Neuron (in vitro differentiated cells): Measurements from ENCODE around the gene HRAS.

ENCODE experiments used
- H2AFZ ChIP-seq: one replicate; pipeline ENCODE4 v1.6.1; 2013; ENCODE audit warnings: low read depth, mild to moderate bottlenecking, inconsistent platforms, low read length, moderate library complexity
- H3K27me3 ChIP-seq: one replicate; pipeline ENCODE4 v1.6.1; 2013; ENCODE audit warnings: low read length; ENCODE audit not compliant: insufficient read depth
- H3K36me3 ChIP-seq: one replicate; pipeline ENCODE4 v1.6.1; 2013; ENCODE audit warnings: low read length; ENCODE audit not compliant: insufficient read depth
- H3K4me1 ChIP-seq: one replicate; pipeline ENCODE4 v1.6.1; 2013; ENCODE audit warnings: low read length; ENCODE audit not compliant: insufficient read depth
- H3K4me3 ChIP-seq: 2 replicates; pipeline ENCODE4 v1.5.1; 2013; ENCODE audit warnings: mild to moderate bottlenecking, low read length, moderate library complexity
- H3K9me3 ChIP-seq: one replicate; pipeline ENCODE4 v1.6.1; 2013; ENCODE audit warnings: low read length

Gene HRAS

GRCh38 chr11:490186-490929 is 45.0 kb downstream of the HRAS start:
- peaks cover 23% of the 10 kb centered on the region for H3K36me3 ChIP-seq
- H3K9me3 ChIP-seq: no peaks in the 10 kb centered on the region
- no peaks in the 10 kb centered on the region for H3K27me3 ChIP-seq
- no peaks in the 10 kb centered on the region for H3K4me1 ChIP-seq
- H3K4me3 ChIP-seq: no peak overlapping the region
- H2AFZ ChIP-seq: no peak overlapping the region

- Histone ChIP-seq H3K27me3 (no peaks in the 10 kb centered on the region), H3K36me3 (peaks cover 17% of the 10 kb centered on the region)
Measured at GRCh38 chr11:489610-490185, 45.7 kb downstream of the HRAS start.

GRCh38 chr11:488992-489391 is 46.4 kb downstream of the HRAS start:
- H3K4me1 ChIP-seq: no peaks in the 10 kb centered on the region
- H3K9me3 ChIP-seq: no peaks in the 10 kb centered on the region
- H3K36me3 ChIP-seq: peaks cover 11% of the 10 kb centered on the region
- no peak overlapping the region for H2AFZ ChIP-seq
- H3K4me3 ChIP-seq: no peak overlapping the region
- H3K27me3 ChIP-seq: no peaks in the 10 kb centered on the region

More at GRCh38 chr11:489610-490185, 45.7 kb downstream of the HRAS start:
- Histone ChIP-seq H2AFZ (no peak overlapping the region), H3K9me3 (no peaks in the 10 kb centered on the region), H3K4me1 (no peaks in the 10 kb centered on the region), H3K4me3 (no peak overlapping the region)

GRCh38 chr11:488579-488978 is 46.8 kb downstream of the HRAS start:
- no peak overlapping the region for H3K4me3 ChIP-seq

GRCh38 chr11:488062-488461 is 47.3 kb downstream of the HRAS start:
- Histone ChIP-seq H3K4me3 (no peak overlapping the region), H3K4me1 (no peaks in the 10 kb centered on the region), H2AFZ (no peak overlapping the region), H3K36me3 (peaks cover 11% of the 10 kb centered on the region), H3K27me3 (no peaks in the 10 kb centered on the region), H3K9me3 (peaks cover 5% of the 10 kb centered on the region)

More at GRCh38 chr11:488579-488978, 46.8 kb downstream of the HRAS start:
- Histone ChIP-seq H3K36me3 (peaks cover 11% of the 10 kb centered on the region), H3K4me1 (no peaks in the 10 kb centered on the region), H2AFZ (no peak overlapping the region), H3K9me3 (peaks cover 3% of the 10 kb centered on the region), H3K27me3 (no peaks in the 10 kb centered on the region)

- Histone ChIP-seq H3K4me1 (no peaks in the 10 kb centered on the region), H3K9me3 (peaks cover 5% of the 10 kb centered on the region), H3K27me3 (no peaks in the 10 kb centered on the region), H3K36me3 (peaks cover 11% of the 10 kb centered on the region), H2AFZ (no peak overlapping the region), H3K4me3 (no peak overlapping the region)
Measured at GRCh38 chr11:487571-488021, 47.8 kb downstream of the HRAS start.

- Histone ChIP-seq H3K9me3 (peaks cover 9% of the 10 kb centered on the region), H3K4me3 (no peak overlapping the region), H3K4me1 (no peaks in the 10 kb centered on the region), H2AFZ (no peak overlapping the region), H3K36me3 (peaks cover 11% of the 10 kb centered on the region), H3K27me3 (no peaks in the 10 kb centered on the region)
Measured at GRCh38 chr11:486189-486588, 49.2 kb downstream of the HRAS start.

- Histone ChIP-seq H3K27me3 (no peaks in the 10 kb centered on the region), H3K4me1 (no peaks in the 10 kb centered on the region), H3K4me3 (no peak overlapping the region), H3K36me3 (peaks cover 5% of the 10 kb centered on the region), H2AFZ (no peak overlapping the region), H3K9me3 (peaks cover 15% of the 10 kb centered on the region)
Measured at GRCh38 chr11:484616-485015, 50.8 kb downstream of the HRAS start.
